ENCODE measurements around the gene ST6GALNAC3.

GRCh38 chr1:76284842-76285241, 210.3 kb downstream of the ST6GALNAC3 start:
- TF ChIP-seq POLR2A (IDR thresholded peaks at IDR 0.05; ENCODE audit: low read depth, low read length): no peak
- no peak for TF ChIP-seq POLR2AphosphoS5 (IDR thresholded peaks at IDR 0.05; ENCODE audit: low read depth, low read length)
- TF ChIP-seq TAF1 (IDR thresholded peaks at IDR 0.05; ENCODE audit: borderline replicate concordance, low read depth, low read length): no peak
